ENCODE measurements around the gene TMEM79. TPM values are rescaled to one million over a fixed set of nuclear protein-coding genes. Genes with fewer than 3 reads are reported as not detected.
A peak's percentile ranks its signal among the peaks of the same experiment; 100 is the strongest.

TMEM79 gene
- total RNA-seq: 8.9 and 9.6 TPM in 2 replicates

GRCh38 chr1:156284112-156284511, at the start of gene TMEM79:
TMEM79 (plus strand) TSS chr1:156284325; CDS start chr1:156285227, 902 bp downstream.
- H3K36me3 Mint-ChIP-seq (ENCODE audit: low read depth): peaks cover 10% of the 10 kb centered on the region
- intact Hi-C loops (cut with micrococcal nuclease): loop anchor here (5.0 kb wide), 3 partner anchors 163 to 1147 kb away; partner anchors contain the start of genes IQGAP3 and SLC50A1
- no peak for DNase-seq (ENCODE audit: low spot score)
- H3K27me3 Mint-ChIP-seq (ENCODE audit: insufficient read depth): no peaks in the 10 kb centered on the region
- H3K9me3 Mint-ChIP-seq: no peaks in the 10 kb centered on the region
- peak within 1 kb of the TSS; percentile 91 for H3K4me3 Mint-ChIP-seq
- peak within 1 kb of the TSS; percentile 93 for H3K27ac Mint-ChIP-seq
- peaks cover 44% of the 10 kb centered on the region for H3K4me1 Mint-ChIP-seq (ENCODE audit: low read depth)

- no peak overlapping the region for H3K27ac Mint-ChIP-seq
- H3K36me3 Mint-ChIP-seq (ENCODE audit: low read depth): peaks cover 32% of the 10 kb centered on the region
- H3K4me3 Mint-ChIP-seq: no peak overlapping the region
- H3K9me3 Mint-ChIP-seq: no peaks in the 10 kb centered on the region
- intact Hi-C loops (cut with micrococcal nuclease): no loop called here
- no peak for DNase-seq (ENCODE audit: low spot score)
- no peaks in the 10 kb centered on the region for H3K4me1 Mint-ChIP-seq (ENCODE audit: low read depth)
- no peaks in the 10 kb centered on the region for H3K27me3 Mint-ChIP-seq (ENCODE audit: insufficient read depth)
Observed at GRCh38 chr1:156236164-156236563, 48.0 kb upstream of the TMEM79 start.

GRCh38 chr1:156238248-156238647, 45.9 kb upstream of the TMEM79 start:
- intact Hi-C loops (cut with micrococcal nuclease): no loop called here
- Mint-ChIP-seq H3K36me3 (ENCODE audit: low read depth) (peaks cover 32% of the 10 kb centered on the region), H3K27me3 (ENCODE audit: insufficient read depth) (no peaks in the 10 kb centered on the region), H3K27ac (no peak overlapping the region), H3K9me3 (no peaks in the 10 kb centered on the region), H3K4me3 (no peak overlapping the region), H3K4me1 (ENCODE audit: low read depth) (no peaks in the 10 kb centered on the region)
- no peak for DNase-seq (ENCODE audit: low spot score)

GRCh38 chr1:156241311-156241811, 42.8 kb upstream of the TMEM79 start:
- no peak overlapping the region for H3K27ac Mint-ChIP-seq
- intact Hi-C loops (cut with micrococcal nuclease): no loop called here
- peaks cover 25% of the 10 kb centered on the region for H3K36me3 Mint-ChIP-seq (ENCODE audit: low read depth)
- DNase-seq (ENCODE audit: low spot score): no peak
- H3K4me3 Mint-ChIP-seq: no peak overlapping the region
- no peaks in the 10 kb centered on the region for H3K27me3 Mint-ChIP-seq (ENCODE audit: insufficient read depth)
- peaks cover 9% of the 10 kb centered on the region for H3K4me1 Mint-ChIP-seq (ENCODE audit: low read depth)
- H3K9me3 Mint-ChIP-seq: no peaks in the 10 kb centered on the region

- Mint-ChIP-seq H3K27ac (no peak within 1 kb of the TSS), H3K9me3 (no peaks in the 10 kb centered on the region), H3K4me1 (ENCODE audit: low read depth) (peaks cover 9% of the 10 kb centered on the region), H3K4me3 (no peak within 1 kb of the TSS), H3K27me3 (ENCODE audit: insufficient read depth) (no peaks in the 10 kb centered on the region), H3K36me3 (ENCODE audit: low read depth) (peaks cover 20% of the 10 kb centered on the region)
- DNase-seq (ENCODE audit: low spot score): no peak
- intact Hi-C loops (cut with micrococcal nuclease): no loop called here
Observed at GRCh38 chr1:156241926-156242325, 42.2 kb upstream of the TMEM79 start, which contains the start of gene BGLAP. BGLAP (plus strand) TSS chr1:156242184; CDS start chr1:156242232, 48 bp downstream.

- intact Hi-C loops (cut with micrococcal nuclease): no loop called here
- no peak for DNase-seq (ENCODE audit: low spot score)
- Mint-ChIP-seq H3K27ac (no peak overlapping the region), H3K36me3 (ENCODE audit: low read depth) (peaks cover 21% of the 10 kb centered on the region), H3K27me3 (ENCODE audit: insufficient read depth) (no peaks in the 10 kb centered on the region), H3K4me3 (no peak overlapping the region), H3K9me3 (no peaks in the 10 kb centered on the region), H3K4me1 (ENCODE audit: low read depth) (peaks cover 9% of the 10 kb centered on the region)
Observed at GRCh38 chr1:156242738-156243137, 41.4 kb upstream of the TMEM79 start.

- Mint-ChIP-seq H3K36me3 (ENCODE audit: low read depth) (peaks cover 14% of the 10 kb centered on the region), H3K27me3 (ENCODE audit: insufficient read depth) (no peaks in the 10 kb centered on the region), H3K4me3 (no peak overlapping the region), H3K4me1 (ENCODE audit: low read depth) (peaks cover 9% of the 10 kb centered on the region), H3K27ac (no peak overlapping the region), H3K9me3 (no peaks in the 10 kb centered on the region)
- intact Hi-C loops (cut with micrococcal nuclease): no loop called here
- no peak for DNase-seq (ENCODE audit: low spot score)
Observed at GRCh38 chr1:156244126-156244525, 40.0 kb upstream of the TMEM79 start.

GRCh38 chr1:156244712-156245111, 39.4 kb upstream of the TMEM79 start:
- peak overlapping the region; percentile 75 for H3K4me3 Mint-ChIP-seq
- H3K9me3 Mint-ChIP-seq: no peaks in the 10 kb centered on the region
- no peaks in the 10 kb centered on the region for H3K27me3 Mint-ChIP-seq (ENCODE audit: insufficient read depth)
- peak overlapping the region; percentile 82 for H3K27ac Mint-ChIP-seq
- intact Hi-C loops (cut with micrococcal nuclease): no loop called here
- H3K4me1 Mint-ChIP-seq (ENCODE audit: low read depth): peaks cover 9% of the 10 kb centered on the region
- peaks cover 13% of the 10 kb centered on the region for H3K36me3 Mint-ChIP-seq (ENCODE audit: low read depth)
- DNase-seq (ENCODE audit: low spot score): no peak

GRCh38 chr1:156245451-156246232, 38.5 kb upstream of the TMEM79 start:
- Mint-ChIP-seq H3K27ac (peak overlapping the region; percentile 82), H3K36me3 (ENCODE audit: low read depth) (peaks cover 14% of the 10 kb centered on the region), H3K27me3 (ENCODE audit: insufficient read depth) (no peaks in the 10 kb centered on the region), H3K4me3 (peak overlapping the region; percentile 75), H3K4me1 (ENCODE audit: low read depth) (peaks cover 9% of the 10 kb centered on the region), H3K9me3 (no peaks in the 10 kb centered on the region)
- DNase-seq (ENCODE audit: low spot score): peak; percentile 20
- intact Hi-C loops (cut with micrococcal nuclease): no loop called here

- Mint-ChIP-seq H3K27me3 (ENCODE audit: insufficient read depth) (no peaks in the 10 kb centered on the region), H3K4me3 (no peak overlapping the region), H3K36me3 (ENCODE audit: low read depth) (peaks cover 15% of the 10 kb centered on the region), H3K4me1 (ENCODE audit: low read depth) (peaks cover 9% of the 10 kb centered on the region), H3K27ac (peak overlapping the region; percentile 29), H3K9me3 (no peaks in the 10 kb centered on the region)
- intact Hi-C loops (cut with micrococcal nuclease): no loop called here
- DNase-seq (ENCODE audit: low spot score): no peak
Observed at GRCh38 chr1:156246241-156246780, 37.8 kb upstream of the TMEM79 start.

GRCh38 chr1:156246781-156247459, 37.2 kb upstream of the TMEM79 start:
- peaks cover 16% of the 10 kb centered on the region for H3K36me3 Mint-ChIP-seq (ENCODE audit: low read depth)
- H3K4me3 Mint-ChIP-seq: no peak overlapping the region
- peaks cover 9% of the 10 kb centered on the region for H3K4me1 Mint-ChIP-seq (ENCODE audit: low read depth)
- no peak overlapping the region for H3K27ac Mint-ChIP-seq
- no peaks in the 10 kb centered on the region for H3K9me3 Mint-ChIP-seq
- intact Hi-C loops (cut with micrococcal nuclease): no loop called here
- DNase-seq (ENCODE audit: low spot score): no peak
- H3K27me3 Mint-ChIP-seq (ENCODE audit: insufficient read depth): no peaks in the 10 kb centered on the region

GRCh38 chr1:156247460-156248322, 36.4 kb upstream of the TMEM79 start, which contains the start of gene PAQR6:
PAQR6 (minus strand) TSS chr1:156248056; CDS start chr1:156246731, 1,325 bp downstream.
- peaks cover 16% of the 10 kb centered on the region for H3K4me1 Mint-ChIP-seq (ENCODE audit: low read depth)
- no peaks in the 10 kb centered on the region for H3K27me3 Mint-ChIP-seq (ENCODE audit: insufficient read depth)
- peaks cover 22% of the 10 kb centered on the region for H3K36me3 Mint-ChIP-seq (ENCODE audit: low read depth)
- DNase-seq (ENCODE audit: low spot score): no peak
- intact Hi-C loops (cut with micrococcal nuclease): no loop called here
- H3K27ac Mint-ChIP-seq: peak within 1 kb of the TSS; percentile 44
- no peak within 1 kb of the TSS for H3K4me3 Mint-ChIP-seq
- H3K9me3 Mint-ChIP-seq: no peaks in the 10 kb centered on the region
